AG08395 (cell line): Measurements from ENCODE around the gene IGFL1.
A peak's percentile ranks its signal among the peaks of the same experiment; 100 is the strongest.
"Not testable (repeated sequence)": the region's sequence is repeated elsewhere in the genome, so short reads cannot be mapped to it uniquely, and the experiment has no call there.

ENCODE experiments used
- DNase-seq: peaks from one replicate; pipeline ENCODE4 v3.0.0; 2012; ENCODE audit warnings: mixed read lengths, low spot score

Gene IGFL1

DNA sequence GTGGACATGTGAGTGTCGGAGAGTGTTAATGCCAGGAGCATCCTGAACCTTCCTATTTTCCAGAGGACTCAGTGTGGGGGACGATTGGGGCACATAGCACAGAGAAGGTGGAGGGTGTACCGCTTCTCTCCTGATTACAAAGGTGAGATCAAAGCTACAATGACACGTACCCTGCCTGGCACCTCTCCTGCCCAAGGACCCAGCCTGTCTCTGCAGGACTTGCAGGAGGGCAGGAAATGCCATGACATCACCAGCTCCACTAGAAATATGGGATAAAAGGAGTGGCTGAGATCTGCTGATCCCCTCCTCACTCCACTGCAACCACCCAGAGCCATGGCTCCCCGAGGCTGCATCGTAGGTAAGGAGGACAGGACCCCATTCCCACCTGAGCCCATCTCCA lies at the start of gene IGFL1:
Gene IGFL1 (plus strand): TSS at position 301 of the 400 bp plus-strand sequence. CDS start 33 bp downstream, at position 334.
- no peak for DNase-seq

DNA sequence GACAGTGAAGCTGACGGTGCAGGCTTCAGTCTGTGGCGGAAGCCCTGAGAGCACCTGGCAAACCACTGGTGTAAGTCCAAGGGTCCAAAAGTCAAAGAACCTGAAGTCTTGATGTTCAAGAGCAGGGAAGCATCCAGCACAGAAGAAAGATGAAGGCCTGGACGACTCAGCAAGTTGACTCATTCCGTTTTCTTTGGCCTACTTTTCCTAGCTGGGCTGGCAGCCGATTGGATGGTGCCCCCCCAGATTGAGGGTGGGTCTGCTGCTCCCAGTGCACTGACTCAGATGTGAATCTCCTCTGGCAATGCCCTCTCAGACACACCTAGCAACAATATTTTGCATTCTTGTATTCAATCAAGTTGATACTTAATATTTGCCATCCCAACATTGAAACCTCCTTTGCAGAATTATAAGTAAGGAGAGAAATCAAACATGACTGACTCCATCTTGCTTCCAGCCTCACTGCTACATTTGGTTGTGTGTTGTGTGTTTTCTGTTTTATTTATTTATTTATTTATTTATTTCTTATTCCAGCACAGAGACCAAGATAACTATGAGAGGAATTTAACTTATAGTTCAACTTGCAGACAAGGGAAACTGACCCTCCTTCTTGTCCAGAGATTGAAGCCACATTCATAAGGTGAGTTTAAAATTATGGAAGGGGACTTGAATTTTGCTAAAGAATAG lies 48.7 kb upstream of the IGFL1 start:
- DNase-seq, result peak; percentile 25

GRCh38 chr19:46181388-46181779 lies 48.2 kb upstream of the IGFL1 start:
- no peak for DNase-seq

DNA sequence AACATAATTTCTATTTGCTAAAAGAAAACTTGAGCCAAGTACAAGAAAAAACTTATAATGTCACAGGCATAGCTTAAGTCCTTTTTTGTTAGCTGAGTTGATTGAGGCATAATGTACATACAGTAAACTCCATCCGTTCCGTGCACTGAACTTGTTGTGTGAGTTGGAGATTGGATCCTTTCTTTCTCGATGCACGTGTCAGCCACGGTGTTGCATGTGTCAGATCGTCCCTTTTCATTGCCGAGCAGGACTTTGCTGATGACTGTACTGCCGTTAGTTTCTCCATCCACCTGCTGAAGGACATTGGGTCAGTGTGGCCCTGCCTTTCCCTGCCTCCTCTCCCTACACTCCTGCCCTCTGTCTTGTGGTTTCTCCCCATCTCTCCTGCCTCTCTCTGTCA lies 47.1 kb upstream of the IGFL1 start:
- DNase-seq, result no peak

DNA sequence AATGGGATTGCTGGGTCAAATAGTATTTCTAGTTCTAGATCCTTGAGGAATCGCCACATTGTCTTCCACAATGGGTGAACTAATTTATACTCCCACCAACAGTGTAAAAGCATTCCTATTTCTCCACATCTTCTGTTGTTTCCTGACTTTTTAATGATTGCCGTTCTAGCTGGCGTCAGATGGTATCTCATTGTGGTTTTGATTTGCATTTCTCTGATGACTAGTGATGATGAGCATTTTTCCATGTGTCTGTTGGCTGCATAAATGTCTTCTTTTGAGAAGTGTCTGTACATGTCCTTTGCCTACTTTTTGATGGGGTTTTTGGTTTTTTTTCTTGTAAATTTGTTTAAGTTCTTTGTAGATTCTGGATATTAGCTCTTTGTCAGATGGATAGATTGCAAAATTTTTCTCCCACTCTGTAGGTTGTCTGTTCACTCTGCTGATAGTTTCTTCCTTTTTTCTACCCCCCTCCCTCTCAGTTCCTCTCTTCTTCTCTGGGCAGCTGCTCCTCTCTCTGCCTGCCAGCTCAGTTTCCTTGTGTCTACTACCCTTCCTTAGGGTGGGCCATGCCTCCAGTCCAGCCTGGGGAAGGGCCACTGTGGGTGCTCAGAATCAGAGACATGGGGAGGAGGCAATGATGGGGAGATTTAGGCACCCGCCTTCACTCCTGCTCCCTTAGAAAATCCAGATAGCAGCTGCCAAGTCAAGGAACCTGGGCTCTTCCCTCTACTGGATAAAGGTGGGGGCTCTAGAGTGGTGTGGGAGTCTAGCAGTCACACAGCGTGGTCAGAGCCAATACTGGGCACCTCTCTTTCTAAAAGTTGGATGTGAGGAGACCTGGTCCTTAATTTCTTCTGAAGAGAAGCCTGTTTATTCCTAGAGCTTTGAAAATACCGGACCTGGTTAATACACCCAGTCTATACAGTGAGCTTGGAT lies 44.5 kb upstream of the IGFL1 start:
- not testable (repeated sequence) for DNase-seq

DNA sequence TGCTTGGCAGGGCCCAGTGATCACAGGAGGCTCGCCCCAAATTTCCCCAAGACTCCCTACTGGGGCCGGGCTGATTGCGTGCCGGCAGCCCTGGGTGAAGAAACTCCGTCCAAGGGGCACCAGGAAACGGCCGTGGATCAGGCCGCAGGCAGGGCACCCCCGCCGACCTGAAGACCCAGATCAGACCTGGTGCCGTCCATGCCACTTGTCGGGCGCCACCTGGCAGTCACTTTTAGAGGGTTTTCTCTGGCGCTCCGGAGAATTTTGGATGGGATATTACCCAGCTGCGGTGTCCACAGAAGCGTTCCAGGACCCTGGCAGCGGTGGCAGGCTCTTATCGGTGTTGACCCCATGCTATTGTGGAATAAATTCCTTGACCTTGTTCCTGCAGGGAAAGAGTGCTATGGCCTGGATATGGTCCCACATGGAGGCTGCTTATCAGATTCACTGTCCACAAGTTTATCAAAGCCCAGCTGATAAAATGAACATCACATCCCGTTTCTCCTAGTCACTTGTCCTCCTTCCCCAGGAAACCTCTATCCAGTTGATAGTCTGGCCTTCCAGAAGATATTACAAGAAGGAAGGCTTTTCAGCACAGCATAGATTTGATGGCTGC lies 43.3 kb upstream of the IGFL1 start:
- DNase-seq, result no peak

- no peak for DNase-seq
Measured at GRCh38 chr19:46186717-46187101, 42.8 kb upstream of the IGFL1 start.

DNA sequence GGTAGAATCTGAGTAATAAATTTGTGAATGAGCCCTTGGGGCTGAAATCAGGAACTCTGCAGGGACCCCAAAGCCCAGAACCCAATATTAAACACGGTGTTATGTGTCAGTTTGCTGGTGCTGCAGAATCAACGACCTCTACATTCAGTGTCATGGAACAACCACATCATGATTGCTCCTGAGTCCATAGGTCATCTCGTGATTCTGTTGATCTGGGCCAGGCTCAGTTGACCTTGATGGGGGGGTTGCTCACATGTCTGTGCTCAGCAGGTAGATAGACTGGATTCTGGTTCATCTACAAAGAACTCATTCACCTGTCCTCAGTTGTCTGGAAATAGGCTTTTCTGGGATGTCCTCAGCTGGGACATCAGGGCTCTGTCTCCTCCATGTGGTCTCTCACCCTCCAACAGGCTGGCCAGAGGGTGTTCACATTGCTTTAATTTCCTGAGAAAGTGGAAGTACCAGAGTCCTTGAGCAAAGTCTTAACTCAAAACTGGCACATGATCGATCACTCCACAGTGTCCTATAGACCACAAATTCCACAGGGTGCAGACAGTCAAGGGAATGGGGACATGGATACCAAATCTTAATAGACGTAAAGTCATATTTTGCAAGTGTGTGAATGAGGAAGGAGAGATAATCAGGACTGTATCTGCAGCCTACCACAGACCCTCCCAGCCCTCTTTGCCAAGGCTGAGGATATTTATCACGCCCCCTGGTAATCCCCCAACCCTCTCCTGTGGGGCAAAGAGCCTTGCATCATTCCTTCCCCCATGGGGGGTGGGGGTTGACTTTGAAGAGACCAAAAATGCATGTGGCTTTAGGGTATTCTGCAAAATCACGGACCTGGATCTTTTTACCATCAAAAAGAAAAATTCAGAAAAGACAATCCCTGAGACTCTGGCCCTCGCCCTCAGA lies 39.3 kb upstream of the IGFL1 start:
- no peak for DNase-seq

GRCh38 chr19:46191356-46191755 lies 38.2 kb upstream of the IGFL1 start:
- no peak for DNase-seq

DNA sequence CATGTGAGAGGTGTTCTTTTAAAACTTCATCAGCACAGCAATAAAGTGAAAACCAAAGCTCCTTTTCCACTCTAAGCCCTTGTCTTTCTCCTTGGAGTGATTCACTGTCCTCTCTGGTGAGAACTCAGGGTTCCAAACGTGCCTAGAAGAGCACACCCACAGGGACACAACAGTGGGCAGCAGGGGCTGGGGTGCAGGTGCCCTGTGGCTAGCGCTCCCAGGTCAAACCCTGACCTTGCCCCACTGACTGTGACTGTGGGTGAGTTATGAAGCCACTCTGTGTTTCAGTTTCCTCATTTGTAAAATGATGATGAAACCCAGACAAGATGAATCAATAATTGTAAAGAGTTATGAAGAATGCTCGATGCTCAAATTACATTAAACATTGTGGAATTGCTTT lies 37.6 kb upstream of the IGFL1 start:
- no peak for DNase-seq

DNA sequence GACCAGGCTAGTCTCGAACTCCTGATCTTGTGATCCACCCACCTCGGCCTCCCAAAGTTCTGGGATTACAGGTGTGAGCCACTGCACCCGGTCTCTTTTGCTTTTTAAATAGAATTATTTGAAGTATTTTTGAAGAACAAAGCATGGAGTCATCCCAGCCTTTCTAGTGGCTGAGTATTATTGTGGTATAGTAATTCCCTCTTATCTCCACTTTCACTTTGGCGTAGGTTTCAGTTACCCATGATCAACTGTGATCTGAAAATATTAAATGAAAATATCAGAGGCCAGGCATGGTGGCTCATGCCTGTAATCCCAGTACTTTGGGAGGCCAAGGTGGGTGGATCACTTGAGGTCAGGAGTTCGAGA lies 36.9 kb upstream of the IGFL1 start:
- not testable (repeated sequence) for DNase-seq

DNA sequence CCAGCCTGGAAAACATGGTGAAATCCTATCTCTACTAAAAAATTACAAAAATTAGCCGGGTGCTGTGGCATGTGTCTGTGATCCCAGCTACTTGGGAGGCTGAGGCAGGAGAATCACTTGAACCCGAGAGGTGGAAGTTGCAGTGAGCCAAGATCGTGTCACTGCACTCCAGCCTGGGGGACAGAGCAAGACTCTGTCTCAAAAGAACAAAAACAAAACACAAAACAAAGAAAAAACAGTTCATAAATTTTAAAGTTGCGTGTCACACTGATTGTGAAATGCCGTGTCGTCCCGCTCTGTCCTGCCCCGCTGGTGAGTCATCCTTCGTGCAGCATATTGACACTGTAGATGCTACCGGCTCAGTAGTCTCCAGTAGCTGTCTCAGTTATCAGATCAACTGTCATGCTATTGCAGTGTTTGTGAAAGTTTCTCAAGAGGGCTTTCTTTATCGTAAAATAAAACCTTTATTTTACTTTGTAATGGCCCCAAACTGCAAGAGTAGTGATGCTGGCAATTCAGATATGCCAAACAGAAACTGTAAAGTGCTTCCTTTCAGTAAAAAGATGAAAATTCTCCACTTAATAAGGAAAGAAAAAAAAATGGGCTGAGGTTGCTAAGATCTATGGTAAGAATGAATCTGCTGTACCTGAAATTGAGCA lies 36.4 kb upstream of the IGFL1 start:
- peak; percentile 89 for DNase-seq

- no peak for DNase-seq
Measured at GRCh38 chr19:46193678-46194077, 35.9 kb upstream of the IGFL1 start.

DNA sequence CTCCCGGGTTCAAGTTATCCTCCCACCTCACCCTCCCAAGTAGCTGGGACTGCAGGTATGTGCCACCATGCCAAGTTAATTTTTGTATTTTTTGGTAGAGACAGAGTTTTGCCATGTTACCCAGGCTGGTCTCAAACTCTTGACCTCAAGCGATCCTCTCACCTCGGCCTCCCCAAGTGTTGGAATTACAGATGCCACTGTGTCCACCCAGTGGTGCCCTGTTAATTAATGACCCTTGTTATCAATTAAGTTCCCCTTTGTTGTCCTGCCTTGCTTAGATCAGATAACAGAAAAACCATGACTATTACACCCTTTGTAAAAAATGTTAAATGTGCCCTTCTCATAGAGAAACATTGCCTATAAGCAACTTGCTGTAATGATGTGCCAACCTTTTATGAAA lies 34.4 kb upstream of the IGFL1 start:
- DNase-seq, result no peak

- not testable (repeated sequence) for DNase-seq
Measured at GRCh38 chr19:46195919-46196318, 33.6 kb upstream of the IGFL1 start.

- no peak for DNase-seq
Measured at GRCh38 chr19:46196410-46197124, 33.0 kb upstream of the IGFL1 start.

GRCh38 chr19:46197314-46198070 lies 32.0 kb upstream of the IGFL1 start:
- no peak for DNase-seq

GRCh38 chr19:46198756-46199155 lies 30.8 kb upstream of the IGFL1 start:
- no peak for DNase-seq

DNA sequence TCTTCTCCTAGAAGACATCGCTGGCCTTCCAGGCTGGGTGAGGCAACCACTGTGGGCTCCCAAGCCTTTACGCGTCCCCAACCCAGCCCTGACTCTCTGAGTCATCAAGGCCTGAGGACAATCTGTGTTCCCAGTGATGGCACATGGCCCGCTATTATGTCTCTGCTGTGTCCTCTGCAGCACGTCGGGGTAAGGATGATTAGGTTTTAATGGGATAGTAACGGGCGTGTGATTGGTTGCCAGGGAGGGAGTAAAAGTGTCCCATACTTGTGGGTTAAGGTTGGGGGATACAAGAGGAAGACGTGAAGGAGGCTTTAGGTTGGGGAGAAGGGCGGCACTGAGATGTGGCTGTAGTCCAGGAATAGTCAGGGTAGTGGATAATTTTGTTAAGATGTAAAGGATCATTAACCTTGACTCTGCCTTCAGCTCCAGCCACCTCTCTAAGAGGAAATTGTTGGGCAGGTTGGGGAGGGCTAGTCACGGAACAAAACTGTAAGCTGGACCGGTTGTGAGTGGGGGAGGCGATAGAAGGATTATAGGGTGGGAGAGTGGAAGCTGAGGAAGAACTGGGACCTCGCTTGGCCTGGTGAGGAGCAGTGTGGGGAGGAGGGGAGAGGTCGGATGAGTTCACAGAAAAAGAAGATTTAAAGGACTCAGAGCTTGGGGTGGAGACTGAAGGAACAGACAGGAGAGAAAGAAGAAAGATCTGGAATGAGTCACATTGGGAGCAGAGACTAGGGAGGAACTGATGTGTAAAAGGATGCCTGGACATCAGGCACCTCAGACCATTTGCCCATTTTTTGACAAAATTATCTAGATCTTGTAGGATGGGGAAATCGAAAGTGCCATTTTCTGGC lies 27.9 kb upstream of the IGFL1 start:
- DNase-seq, result peak; percentile 44
